NK-92 treated with Interleukin-12 subunit alpha and Interleukin-12 subunit beta, amount 100 ng/mL, for 24 hours (cell line): ENCODE data around the gene SCAMP1.
"Not testable (repeated sequence)": the region's sequence is repeated elsewhere in the genome, so short reads cannot be mapped to it uniquely, and the experiment has no call there.

ENCODE experiments used
- DNase-seq: peaks from one replicate; lab custom pipeline; 2025; lab: John Stamatoyannopoulos, UW

The SCAMP1 gene

GRCh38 chr5:78361631-78361993 is 1.2 kb downstream of the SCAMP1 start:
- no peak for DNase-seq

GRCh38 chr5:78362220-78362619 is 1.8 kb downstream of the SCAMP1 start:
- no peak for DNase-seq

GRCh38 chr5:78364005-78364404 is 3.6 kb downstream of the SCAMP1 start:
- DNase-seq: no peak

GRCh38 chr5:78367318-78367991 is 7.0 kb downstream of the SCAMP1 start:
- DNase-seq: no peak

GRCh38 chr5:78369680-78370079 is 9.3 kb downstream of the SCAMP1 start:
- no peak for DNase-seq

GRCh38 chr5:78373231-78373630 is 12.8 kb downstream of the SCAMP1 start:
- DNase-seq: no peak

GRCh38 chr5:78376315-78376714 is 15.9 kb downstream of the SCAMP1 start:
- DNase-seq: no peak

GRCh38 chr5:78377056-78377717 is 16.8 kb downstream of the SCAMP1 start:
- DNase-seq: no peak

GRCh38 chr5:78377718-78378105 is 17.3 kb downstream of the SCAMP1 start:
- no peak for DNase-seq

GRCh38 chr5:78387468-78388153 is 27.2 kb downstream of the SCAMP1 start:
- no peak for DNase-seq

- DNase-seq: not testable (repeated sequence)
These were observed 30.9 kb downstream of the SCAMP1 start for GRCh38 chr5:78391357-78391756.

- no peak for DNase-seq
These were observed 37.4 kb downstream of the SCAMP1 start for GRCh38 chr5:78397831-78398230.

- no peak for DNase-seq
These were observed 38.7 kb downstream of the SCAMP1 start for GRCh38 chr5:78399116-78399515.

GRCh38 chr5:78404682-78405293 is 44.4 kb downstream of the SCAMP1 start:
- DNase-seq: no peak

GRCh38 chr5:78405829-78406750 is 45.7 kb downstream of the SCAMP1 start:
- DNase-seq: no peak

- no peak for DNase-seq
These were observed 47.0 kb downstream of the SCAMP1 start for GRCh38 chr5:78407458-78407857.

- no peak for DNase-seq
These were observed 51.2 kb downstream of the SCAMP1 start for GRCh38 chr5:78411586-78411985.

GRCh38 chr5:78416677-78417425 is 56.4 kb downstream of the SCAMP1 start:
- DNase-seq: no peak

- no peak for DNase-seq
These were observed 59.0 kb downstream of the SCAMP1 start for GRCh38 chr5:78419396-78419795.

- no peak for DNase-seq
These were observed 60.1 kb downstream of the SCAMP1 start for GRCh38 chr5:78420548-78420947.

GRCh38 chr5:78424665-78425064 is 64.2 kb downstream of the SCAMP1 start:
- no peak for DNase-seq
